GM12878 (cell line): ENCODE data around the gene IMMT. TPM values are rescaled to one million over a fixed set of nuclear protein-coding genes. Genes with fewer than 3 reads are reported as not detected.

Experiments used
- ATAC-seq: fragments of 200-7000 bp; cut with Tn5 transposase; 3 replicates; pipeline ENCODE4 v1.9.1; 2020; ENCODE audit warnings: mild to moderate bottlenecking, moderate library complexity
- BruUV-seq: library from RNA; stranded (reverse); fragments of 400-500 nt; replicated peaks from 2 replicates; lab custom pipeline; 2021; lab: Mats Ljungman, UMichigan
- CTCF ChIA-PET: fragments of 300-600 bp; sonication (Branson Sonifier 250); formaldehyde crosslinking; extraction: SDS; loops from one replicate; lab custom pipeline; 2021; ENCODE audit warnings: inconsistent platforms; lab: Yijun Ruan, JAX
- POLR2A ChIA-PET: fragments of 350-600 bp; formaldehyde crosslinking; extraction: SDS; loops from one replicate; lab custom pipeline; 2021; ENCODE audit warnings: inconsistent platforms; lab: Charles Lee
- RAD21 ChIA-PET: fragments of 300-600 bp; sonication (Branson Sonifier 250); formaldehyde crosslinking; loops from one replicate; lab custom pipeline; 2023; ENCODE audit warnings: antibody characterized with exemption; ENCODE audit not compliant: unreplicated experiment; lab: Charles Lee
- SMC1A ChIA-PET: fragments of 300-600 bp; sonication (Branson Sonifier 250); formaldehyde crosslinking; loops from one replicate; lab custom pipeline; 2023; ENCODE audit not compliant: unreplicated experiment, uncharacterized antibody; lab: Charles Lee
- DNase-seq: peaks from one replicate; pipeline ENCODE4 v3.0.0-alpha.2; 2011; ENCODE audit warnings: low read depth, low spot score
- FAIRE-seq: peaks from 3 replicates; lab custom pipeline; 2011; peaks lifted over from hg19 to GRCh38; lab: Jason Lieb, UNC
- H2AFZ ChIP-seq: 2 replicates; pipeline ENCODE4 v1.6.0; 2011; ENCODE audit warnings: low read depth, low read length, control low read depth; ENCODE audit not compliant: control insufficient read depth
- H3K27ac ChIP-seq: 2 replicates; pipeline ENCODE4 v1.5.1; 2011; ENCODE audit warnings: control low read depth; ENCODE audit not compliant: control insufficient read depth, insufficient read depth
- H3K27me3 ChIP-seq, 2 experiments: replicated peaks in 1 of 2; 2 replicates each; pipeline versions ENCODE4 v1.6.0 to v1.6.1; 2011; ENCODE audit warnings: low read length in 1 of 2; ENCODE audit not compliant: control insufficient read depth in 2 of 2, insufficient read depth in 2 of 2
- H3K36me3 ChIP-seq, 2 experiments: 2 replicates each; pipeline ENCODE4 v1.5.1; 2011; ENCODE audit warnings: low read length in 1 of 2; ENCODE audit not compliant: control insufficient read depth in 2 of 2, insufficient read depth in 2 of 2
- H3K4me1 ChIP-seq: 2 replicates; pipeline ENCODE4 v1.6.1; 2011; ENCODE audit warnings: mild to moderate bottlenecking, low read length, moderate library complexity, mixed read lengths; ENCODE audit not compliant: control insufficient read depth, insufficient read depth
- H3K4me2 ChIP-seq: 2 replicates; pipeline ENCODE4 v1.6.0; 2011; ENCODE audit warnings: control low read depth; ENCODE audit not compliant: control insufficient read depth, insufficient read depth
- H3K4me3 ChIP-seq: fragments of 200-600 bp; sonication (generic); 2 replicates; pipeline ENCODE4 v1.5.1; 2016
- H3K79me2 ChIP-seq: 2 replicates; pipeline ENCODE4 v1.6.0; 2011; ENCODE audit warnings: low read length; ENCODE audit not compliant: control insufficient read depth, insufficient read depth
- H3K9ac ChIP-seq: 2 replicates; pipeline ENCODE4 v1.8.0; 2011; ENCODE audit warnings: low read length, control low read depth, mixed read lengths; ENCODE audit not compliant: control insufficient read depth, insufficient read depth
- H3K9me3 ChIP-seq: replicated peaks from 3 replicates; pipeline ENCODE4 v1.5.1; 2011; ENCODE audit warnings: mild to moderate bottlenecking, low read length; ENCODE audit not compliant: control insufficient read depth, insufficient read depth
- H4K20me1 ChIP-seq: 2 replicates; pipeline ENCODE4 v1.6.0; 2011; ENCODE audit not compliant: control insufficient read depth, insufficient read depth
- CBFB ChIP-seq: IDR thresholded peaks from 2 replicates; pipeline ENCODE4 v1.6.1; 2016; ENCODE audit warnings: antibody characterized with exemption, low read depth
- CREM ChIP-seq: IDR thresholded peaks from 2 replicates; pipeline ENCODE4 v1.6.1; 2014; ENCODE audit warnings: antibody characterized with exemption, low read depth
- HCFC1 ChIP-seq: fragments of 150-350 bp; IDR thresholded peaks from 2 replicates; pipeline ENCODE4 v1.6.1; 2014; ENCODE audit warnings: low read length
- MYC ChIP-seq: IDR thresholded peaks from 2 replicates; pipeline ENCODE4 v1.6.1; 2011; ENCODE audit warnings: mild to moderate bottlenecking, low read length, moderate library complexity, inconsistent platforms; ENCODE audit not compliant: insufficient read depth, insufficient replicate concordance, insufficient read length, severe bottlenecking
- PAX5 ChIP-seq: IDR thresholded peaks from 2 replicates; pipeline ENCODE4 v1.6.1; 2011; ENCODE audit warnings: low read depth, low read length, borderline replicate concordance
- RAD21 ChIP-seq: IDR thresholded peaks from 2 replicates; pipeline ENCODE4 v1.6.1; 2011; ENCODE audit warnings: mild to moderate bottlenecking, low read depth, low read length, moderate library complexity; ENCODE audit not compliant: insufficient read depth
- RAD51 ChIP-seq: fragments of 450-650 bp; IDR thresholded peaks from 2 replicates; pipeline ENCODE4 v1.6.1; 2016; ENCODE audit warnings: moderate library complexity, mild to moderate bottlenecking, inconsistent platforms
- RCOR1 ChIP-seq: conservative IDR thresholded peaks from 2 replicates; pipeline ENCODE4 v1.6.1; 2012; ENCODE audit warnings: low read depth, low read length, improper control_type of control experiment
- STAT1 ChIP-seq: fragments of 450-650 bp; conservative IDR thresholded peaks from 2 replicates; pipeline ENCODE4 v1.6.1; 2014; ENCODE audit warnings: antibody characterized with exemption, mild to moderate bottlenecking
- SUZ12 ChIP-seq: fragments of 200-600 bp; sonication (generic); IDR thresholded peaks from one replicate; pipeline ENCODE4 v1.6.1; 2018; ENCODE audit warnings: antibody characterized with exemption, mild to moderate bottlenecking; ENCODE audit not compliant: unreplicated experiment
- TARDBP ChIP-seq: IDR thresholded peaks from 2 replicates; pipeline ENCODE4 v1.6.1; 2016; ENCODE audit warnings: borderline replicate concordance
- ZNF384 ChIP-seq: IDR thresholded peaks from 2 replicates; pipeline ENCODE4 v1.6.1; 2012; ENCODE audit warnings: low read depth, mild to moderate bottlenecking, low read length, improper control_type of control experiment, borderline replicate concordance
- WGBS: methylation state at CpG from one replicate; pipeline ENCODE4 v1.1.6; 2016; ENCODE audit warnings: low lambda C conversion rate; ENCODE audit not compliant: insufficient replicate concordance, insufficient coverage; ENCODE audit errors: missing lambda C conversion rate; 5-methylcytosine and 5-hydroxymethylcytosine counted together
- in situ Hi-C: fragments of 300-500 bp; cut with MboI; formaldehyde crosslinking; loops from 9 replicates; pipeline ENCODE4 v1.14.3; 2018; ENCODE audit warnings: mixed read lengths
- intact Hi-C: fragments of 100-400 bp; cut with micrococcal nuclease; formaldehyde crosslinking; loops from one replicate; pipeline ENCODE4 v1.14.2; 2022; ENCODE audit not compliant: unreplicated experiment
- polyA plus RNA-seq, 11 experiments: library from polyadenylated mRNA; depleted of rRNA in 4 of 11; unstranded in 6 of 11; stranded (reverse) in 5 of 11; fragments of >200 nt; fragmentation: Nextera tagmentation in 4 of 11; fragmentation: Illumina TruSeq in 1 of 11; extraction: Ambion mirVana in 4 of 11; extraction: Trizol in 1 of 11; gene quantifications; 1 replicate in 1 of 11; 2 replicates in 10 of 11; pipeline versions ENCODE4 v1.2.1 to v1.2.3, GENCODE V29; 2011 to 2016; ENCODE audit warnings: inconsistent platforms in 2 of 11, missing spikeins in 2 of 11, low read depth in 1 of 11
- total RNA-seq, 4 experiments: library from RNA; depleted of rRNA in 3 of 4; stranded (reverse); fragments of >200 nt in 3 of 4; fragmentation: Illumina TruSeq in 1 of 4; extraction: Trizol in 1 of 4; gene quantifications; 2 replicates each; pipeline versions ENCODE4 v1.2.1 to v1.2.3, GENCODE V29; 2013 to 2021
- TF ChIP-seq, protein P1 (sequence below): fragments of 450-650 bp; IDR thresholded peaks from 2 replicates; pipeline ENCODE4 v1.6.1; 2016; ENCODE audit warnings: mild to moderate bottlenecking
- TF ChIP-seq, protein P2 (sequence below): IDR thresholded peaks from 2 replicates; pipeline ENCODE4 v1.6.1; 2012; ENCODE audit warnings: low read length, inconsistent platforms
- TF ChIP-seq, protein P3 (sequence below): IDR thresholded peaks from 2 replicates; pipeline ENCODE4 v1.6.1; 2012; ENCODE audit warnings: low read depth, low read length, improper control_type of control experiment
- TF ChIP-seq, protein P4 (sequence below): IDR thresholded peaks from 2 replicates; pipeline ENCODE4 v1.6.1; 2011; ENCODE audit warnings: low read depth, low read length, improper control_type of control experiment, borderline replicate concordance
- TF ChIP-seq, protein P5 (sequence below): fragments of 450-650 bp; conservative IDR thresholded peaks from 2 replicates; pipeline ENCODE4 v1.6.1; 2017; ENCODE audit warnings: mild to moderate bottlenecking, moderate library complexity

The IMMT gene
- total and polyA plus RNA-seq, 10 of the 15 experiments (the other 5 are each of a cell fraction or from before 2014, with no cell fraction given): 78.4 to 149 (median 98.7) TPM

DNA sequence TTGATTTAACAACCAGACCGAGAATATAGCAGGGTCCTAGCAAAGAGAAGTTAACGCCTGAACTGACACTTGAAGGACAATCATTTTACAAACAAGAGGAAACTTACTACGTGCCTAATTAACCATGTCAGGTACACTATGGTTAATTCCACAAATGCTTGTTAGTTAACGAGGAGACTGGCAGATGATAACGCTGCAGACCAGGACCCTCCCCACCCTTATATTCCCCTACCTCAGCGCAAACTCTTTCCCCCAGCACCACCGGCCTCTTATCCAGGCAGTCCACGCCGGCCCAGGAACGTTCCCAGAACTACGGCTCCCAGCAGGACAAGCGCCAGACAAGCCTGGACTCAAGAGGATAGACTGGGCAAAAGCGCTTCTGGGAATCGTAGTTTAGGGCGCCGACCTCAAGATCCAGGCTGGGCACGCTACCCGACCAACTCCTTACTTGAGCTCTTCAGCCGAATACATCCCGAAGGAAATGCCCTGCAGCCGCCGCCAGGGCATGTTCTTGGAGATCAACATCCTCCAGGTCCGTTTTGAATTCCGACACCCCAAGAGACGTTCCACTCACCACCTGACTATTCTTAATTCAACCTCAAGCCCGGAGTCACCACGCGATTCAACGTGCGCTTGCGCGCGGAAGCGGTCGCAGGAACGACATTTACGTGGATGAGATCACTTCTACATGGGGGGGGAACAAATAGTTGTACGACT lies 89.9 kb downstream of the IMMT start, which contains the start of gene POLR1A:
TSS of gene POLR1A (minus strand) at position 635 of the 717 bp plus-strand sequence. CDS start at position 525, 110 bp downstream.
- Histone ChIP-seq H3K27ac (peak within 1 kb of the TSS; percentile 91), H2AFZ (peak within 1 kb of the TSS; percentile 99), H3K27me3 (no peaks in the 10 kb centered on the region), H3K36me3 (peaks cover 0 to 8% of the 10 kb centered on the region in 2 experiments; a peak in 2 of 4 replicates), H3K4me1 (no peaks in the 10 kb centered on the region), H3K9ac (peak within 1 kb of the TSS; percentile 93), H3K4me3 (peak within 1 kb of the TSS; percentile 88), H4K20me1 (no peaks in the 10 kb centered on the region), H3K4me2 (peak within 1 kb of the TSS; percentile 63), H3K79me2 (peaks cover 81% of the 10 kb centered on the region), H3K9me3 (peaks cover 2% of the 10 kb centered on the region; the same call in 2 of the 3 replicates)
- SMC1A ChIA-PET: interaction anchor here (0.7 to 3.2 kb wide), 15 partner anchors 9 to 402 kb away, joined by 3 to 12 read pairs (median 4); no protein-coding TSS in a partner anchor
- in situ Hi-C loops (no loop called here), intact Hi-C loops (no loop called here)
- DNase-seq: no peak
- POLR2A ChIA-PET: interaction anchor here (0.9 to 1.9 kb wide), 6 partner anchors 9 to 108 kb away, joined by 3 to 5 read pairs (median 3); no protein-coding TSS in a partner anchor
- FAIRE-seq: peak; percentile 27
- WGBS: under 1% methylated on average over 38 of the region's 38 CpGs
- ATAC-seq: peak; percentile 90
- CTCF ChIA-PET: interaction anchor here (1.2 to 3.9 kb wide), 9 partner anchors 13 to 278 kb away, joined by 3 to 23 read pairs (median 5); partner anchors contain the start of gene IMMT
- no TSS peak for BruUV-seq
- RAD21 ChIA-PET: interaction anchor here (0.7 to 2.1 kb wide), 9 partner anchors 14 to 281 kb away, joined by 3 to 16 read pairs (median 4); partner anchors contain the start of gene ST3GAL5
- TF ChIP-seq, protein P1, sequence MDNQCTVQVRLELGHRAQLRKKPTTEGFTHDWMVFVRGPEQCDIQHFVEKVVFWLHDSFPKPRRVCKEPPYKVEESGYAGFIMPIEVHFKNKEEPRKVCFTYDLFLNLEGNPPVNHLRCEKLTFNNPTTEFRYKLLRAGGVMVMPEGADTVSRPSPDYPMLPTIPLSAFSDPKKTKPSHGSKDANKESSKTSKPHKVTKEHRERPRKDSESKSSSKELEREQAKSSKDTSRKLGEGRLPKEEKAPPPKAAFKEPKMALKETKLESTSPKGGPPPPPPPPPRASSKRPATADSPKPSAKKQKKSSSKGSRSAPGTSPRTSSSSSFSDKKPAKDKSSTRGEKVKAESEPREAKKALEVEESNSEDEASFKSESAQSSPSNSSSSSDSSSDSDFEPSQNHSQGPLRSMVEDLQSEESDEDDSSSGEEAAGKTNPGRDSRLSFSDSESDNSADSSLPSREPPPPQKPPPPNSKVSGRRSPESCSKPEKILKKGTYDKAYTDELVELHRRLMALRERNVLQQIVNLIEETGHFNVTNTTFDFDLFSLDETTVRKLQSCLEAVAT: peak; percentile 13
- no peak for TF ChIP-seq RAD21
- TF ChIP-seq CBFB: peak; percentile 68
- peak; percentile 95 for TF ChIP-seq HCFC1
- TF ChIP-seq MYC: peak; percentile 71
- peak; percentile 64; the same call in 1 of the 2 replicates for TF ChIP-seq CREM
- TF ChIP-seq, protein P2, sequence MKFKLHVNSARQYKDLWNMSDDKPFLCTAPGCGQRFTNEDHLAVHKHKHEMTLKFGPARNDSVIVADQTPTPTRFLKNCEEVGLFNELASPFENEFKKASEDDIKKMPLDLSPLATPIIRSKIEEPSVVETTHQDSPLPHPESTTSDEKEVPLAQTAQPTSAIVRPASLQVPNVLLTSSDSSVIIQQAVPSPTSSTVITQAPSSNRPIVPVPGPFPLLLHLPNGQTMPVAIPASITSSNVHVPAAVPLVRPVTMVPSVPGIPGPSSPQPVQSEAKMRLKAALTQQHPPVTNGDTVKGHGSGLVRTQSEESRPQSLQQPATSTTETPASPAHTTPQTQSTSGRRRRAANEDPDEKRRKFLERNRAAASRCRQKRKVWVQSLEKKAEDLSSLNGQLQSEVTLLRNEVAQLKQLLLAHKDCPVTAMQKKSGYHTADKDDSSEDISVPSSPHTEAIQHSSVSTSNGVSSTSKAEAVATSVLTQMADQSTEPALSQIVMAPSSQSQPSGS: no peak
- TF ChIP-seq, protein P3, sequence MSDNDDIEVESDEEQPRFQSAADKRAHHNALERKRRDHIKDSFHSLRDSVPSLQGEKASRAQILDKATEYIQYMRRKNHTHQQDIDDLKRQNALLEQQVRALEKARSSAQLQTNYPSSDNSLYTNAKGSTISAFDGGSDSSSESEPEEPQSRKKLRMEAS: no peak
- TF ChIP-seq TARDBP: peak; percentile 62; the same call in 1 of the 2 replicates
- TF ChIP-seq RAD51: peak; percentile 80
- TF ChIP-seq, protein P4, sequence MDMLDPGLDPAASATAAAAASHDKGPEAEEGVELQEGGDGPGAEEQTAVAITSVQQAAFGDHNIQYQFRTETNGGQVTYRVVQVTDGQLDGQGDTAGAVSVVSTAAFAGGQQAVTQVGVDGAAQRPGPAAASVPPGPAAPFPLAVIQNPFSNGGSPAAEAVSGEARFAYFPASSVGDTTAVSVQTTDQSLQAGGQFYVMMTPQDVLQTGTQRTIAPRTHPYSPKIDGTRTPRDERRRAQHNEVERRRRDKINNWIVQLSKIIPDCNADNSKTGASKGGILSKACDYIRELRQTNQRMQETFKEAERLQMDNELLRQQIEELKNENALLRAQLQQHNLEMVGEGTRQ: peak; percentile 3; the same call in 1 of the 2 replicates
- TF ChIP-seq RCOR1: no peak
- TF ChIP-seq STAT1: 0 out of 2 replicates have a peak, but pooled peaks have one; percentile 23
- no peak for TF ChIP-seq PAX5
- TF ChIP-seq, protein P5, sequence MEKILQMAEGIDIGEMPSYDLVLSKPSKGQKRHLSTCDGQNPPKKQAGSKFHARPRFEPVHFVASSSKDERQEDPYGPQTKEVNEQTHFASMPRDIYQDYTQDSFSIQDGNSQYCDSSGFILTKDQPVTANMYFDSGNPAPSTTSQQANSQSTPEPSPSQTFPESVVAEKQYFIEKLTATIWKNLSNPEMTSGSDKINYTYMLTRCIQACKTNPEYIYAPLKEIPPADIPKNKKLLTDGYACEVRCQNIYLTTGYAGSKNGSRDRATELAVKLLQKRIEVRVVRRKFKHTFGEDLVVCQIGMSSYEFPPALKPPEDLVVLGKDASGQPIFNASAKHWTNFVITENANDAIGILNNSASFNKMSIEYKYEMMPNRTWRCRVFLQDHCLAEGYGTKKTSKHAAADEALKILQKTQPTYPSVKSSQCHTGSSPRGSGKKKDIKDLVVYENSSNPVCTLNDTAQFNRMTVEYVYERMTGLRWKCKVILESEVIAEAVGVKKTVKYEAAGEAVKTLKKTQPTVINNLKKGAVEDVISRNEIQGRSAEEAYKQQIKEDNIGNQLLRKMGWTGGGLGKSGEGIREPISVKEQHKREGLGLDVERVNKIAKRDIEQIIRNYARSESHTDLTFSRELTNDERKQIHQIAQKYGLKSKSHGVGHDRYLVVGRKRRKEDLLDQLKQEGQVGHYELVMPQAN: peak; percentile 88
- TF ChIP-seq SUZ12: no peak
- no peak for TF ChIP-seq ZNF384
